Tibial nerve (tissue), 4 donors: ENCODE measurements around the gene COL1A2. TPM values are rescaled to one million over a fixed set of nuclear protein-coding genes. Genes with fewer than 3 reads are reported as not detected.
A peak's percentile ranks its signal among the peaks of the same experiment; 100 is the strongest.

Experiments used
- DNase-seq, 2 donors: peaks; one replicate each; pipeline ENCODE4 v3.0.0-alpha.2; 2019; ENCODE audit warnings: low spot score in 2 of 2
- H3K27ac ChIP-seq, 4 donors: fragments of 200-600 bp; sonication (generic) in 3 of 4; one replicate each; pipeline ENCODE4 v1.5.1; 2017 to 2019; ENCODE audit warnings: mild to moderate bottlenecking in 1 of 4
- H3K27me3 ChIP-seq, 2 donors: fragments of 200-600 bp; sonication (generic) in 1 of 2; one replicate each; pipeline versions ENCODE4 v1.5.1 to v1.6.0; 2017 to 2019
- H3K36me3 ChIP-seq, 3 donors: fragments of 200-600 bp; sonication (generic); one replicate each; pipeline ENCODE4 v1.5.1; 2018 to 2019
- H3K4me1 ChIP-seq, 4 donors: fragments of 200-600 bp; sonication (generic) in 3 of 4; one replicate each; pipeline ENCODE4 v1.5.1; 2017 to 2019
- H3K4me3 ChIP-seq, 4 donors: fragments of 200-600 bp; sonication (generic) in 3 of 4; one replicate each; pipeline ENCODE4 v1.5.1; 2017 to 2019; ENCODE audit warnings: mild to moderate bottlenecking in 1 of 4, moderate library complexity in 1 of 4
- H3K9me3 ChIP-seq, 4 donors: fragments of 200-600 bp; sonication (generic) in 3 of 4; one replicate each; pipeline ENCODE4 v1.5.1; 2017 to 2019
- CTCF ChIP-seq, 5 experiments: fragments of 200-600 bp in 3 of 5; fragments of 450-650 bp in 2 of 5; sonication (generic) in 3 of 5; IDR thresholded peaks; one replicate each; pipeline ENCODE4 v1.5.1; 2016 to 2019; ENCODE audit warnings: antibody characterized with exemption in 5 of 5, mild to moderate bottlenecking in 3 of 5, moderate library complexity in 2 of 5
- EP300 ChIP-seq, 2 donors: sonication (generic); formaldehyde crosslinking; IDR thresholded peaks; one replicate each; pipeline ENCODE4 v1.6.1; 2017; ENCODE audit warnings: antibody characterized with exemption in 2 of 2, mild to moderate bottlenecking in 1 of 2
- POLR2A ChIP-seq, 2 donors: fragments of 450-650 bp; IDR thresholded peaks; one replicate each; pipeline ENCODE4 v1.6.1; 2017; ENCODE audit warnings: antibody characterized with exemption in 2 of 2, mild to moderate bottlenecking in 2 of 2, moderate library complexity in 2 of 2
- WGBS, 2 donors: methylation state at CpG; one replicate each; pipeline ENCODE4 v1.1.5; 2018; 5-methylcytosine and 5-hydroxymethylcytosine counted together
- total RNA-seq, 4 donors: library from RNA; depleted of rRNA; stranded (reverse); fragments of >200 nt; gene quantifications; one replicate each; pipeline ENCODE4 v1.1.0, GENCODE V29; 2016

The COL1A2 gene
- total RNA-seq, 4 donors from 2014 or later = 235 to 747 (median 399) TPM

- no peak for TF ChIP-seq CTCF (IDR thresholded peaks at IDR 0.05)
- TF ChIP-seq POLR2A (IDR thresholded peaks at IDR 0.05) = no peak
- TF ChIP-seq EP300 (IDR thresholded peaks at IDR 0.05) = peak in 1 of 2 donors; percentile 12
- Histone ChIP-seq H3K27me3 (no peaks in the 10 kb centered on the region), H3K9me3 (no peaks in the 10 kb centered on the region), H3K27ac (peak overlapping the region in 3 of 4 donors; percentile 6 to 63 (median 61)), H3K4me1 (peaks cover 0 to 81% (median 5%) of the 10 kb centered on the region in 4 donors), H3K36me3 (peaks cover 0 to 80% (median 4%) of the 10 kb centered on the region in 3 donors), H3K4me3 (no peak overlapping the region)
- no peak for DNase-seq
- 21 to 25% methylated on average over 3 of the region's 3 CpGs for WGBS, 2 donors
Observed at GRCh38 chr7:94412762-94413322, 18.1 kb downstream of the COL1A2 start.

GRCh38 chr7:94414481-94414880 is 19.8 kb downstream of the COL1A2 start:
- Histone ChIP-seq H3K4me3 (no peak overlapping the region), H3K9me3 (no peaks in the 10 kb centered on the region), H3K27me3 (no peaks in the 10 kb centered on the region), H3K36me3 (peaks cover 0 to 77% (median 0%) of the 10 kb centered on the region in 3 donors), H3K27ac (peak overlapping the region in 2 of 4 donors; percentile 61 to 68), H3K4me1 (peaks cover 0 to 75% (median 5%) of the 10 kb centered on the region in 4 donors)
- TF ChIP-seq EP300 (IDR thresholded peaks at IDR 0.05) (no peak), CTCF (IDR thresholded peaks at IDR 0.05) (no peak), POLR2A (IDR thresholded peaks at IDR 0.05) (no peak)
- 17 to 24% methylated on average over 2 of the region's 2 CpGs for WGBS, 2 donors
- no peak for DNase-seq

GRCh38 chr7:94414980-94415379 is 20.3 kb downstream of the COL1A2 start:
- peaks cover 0 to 70% (median 5%) of the 10 kb centered on the region in 4 donors for H3K4me1 ChIP-seq
- peaks cover 0 to 77% (median 0%) of the 10 kb centered on the region in 3 donors for H3K36me3 ChIP-seq
- TF ChIP-seq POLR2A (IDR thresholded peaks at IDR 0.05) (no peak), CTCF (IDR thresholded peaks at IDR 0.05) (no peak), EP300 (IDR thresholded peaks at IDR 0.05) (no peak)

GRCh38 chr7:94417306-94417705 is 22.6 kb downstream of the COL1A2 start:
- Histone ChIP-seq H3K36me3 (peaks cover 0 to 78% (median 0%) of the 10 kb centered on the region in 3 donors), H3K9me3 (no peaks in the 10 kb centered on the region), H3K27ac (peak overlapping the region in 3 of 4 donors; percentile 21 to 69 (median 61)), H3K4me3 (no peak overlapping the region), H3K27me3 (no peaks in the 10 kb centered on the region), H3K4me1 (peaks cover 0 to 60% (median 2%) of the 10 kb centered on the region in 4 donors)
- TF ChIP-seq EP300 (IDR thresholded peaks at IDR 0.05) = no peak
- WGBS, 2 donors = 50 to 54% methylated on average over 1 of the region's 1 CpG
- no peak for DNase-seq

More at GRCh38 chr7:94414980-94415379, 20.3 kb downstream of the COL1A2 start:
- Histone ChIP-seq H3K27ac (peak overlapping the region in 2 of 4 donors; percentile 61 to 68), H3K27me3 (no peaks in the 10 kb centered on the region), H3K9me3 (no peaks in the 10 kb centered on the region), H3K4me3 (no peak overlapping the region)
- no peak for DNase-seq

- no peak for TF ChIP-seq POLR2A (IDR thresholded peaks at IDR 0.05)
- no peak for TF ChIP-seq CTCF (IDR thresholded peaks at IDR 0.05)
- TF ChIP-seq EP300 (IDR thresholded peaks at IDR 0.05) = peak in 1 of 2 donors; percentile 15
- Histone ChIP-seq H3K9me3 (no peaks in the 10 kb centered on the region), H3K4me1 (peaks cover 0 to 54% (median 0%) of the 10 kb centered on the region in 4 donors), H3K36me3 (peaks cover 0 to 77% (median 0%) of the 10 kb centered on the region in 3 donors), H3K4me3 (no peak overlapping the region), H3K27me3 (no peaks in the 10 kb centered on the region), H3K27ac (peak overlapping the region in 2 of 4 donors; percentile 61 to 69)
- WGBS, 2 donors = 75 to 83% methylated on average over 3 of the region's 3 CpGs
- no peak for DNase-seq
Observed at GRCh38 chr7:94417901-94418300, 23.2 kb downstream of the COL1A2 start.
